Stimulated activated CD4-positive, alpha-beta T cell treated with anti-CD3 and anti-CD28 coated beads, Interleukin-4, amount 100 ng/mL, for 24 hours (primary cell): ENCODE results near the gene ZNF25.
"Not testable (repeated sequence)": the region's sequence is repeated elsewhere in the genome, so short reads cannot be mapped to it uniquely, and the experiment has no call there.

ENCODE experiments used
- DNase-seq: peaks from one replicate; pipeline ENCODE4 v3.0.0-alpha.2; 2020

ZNF25 gene

GRCh38 chr10:37937864-37938263 is 38.6 kb downstream of the ZNF25 start:
- no peak for DNase-seq

GRCh38 chr10:37934791-37935190 is 41.7 kb downstream of the ZNF25 start:
- no peak for DNase-seq

DNA sequence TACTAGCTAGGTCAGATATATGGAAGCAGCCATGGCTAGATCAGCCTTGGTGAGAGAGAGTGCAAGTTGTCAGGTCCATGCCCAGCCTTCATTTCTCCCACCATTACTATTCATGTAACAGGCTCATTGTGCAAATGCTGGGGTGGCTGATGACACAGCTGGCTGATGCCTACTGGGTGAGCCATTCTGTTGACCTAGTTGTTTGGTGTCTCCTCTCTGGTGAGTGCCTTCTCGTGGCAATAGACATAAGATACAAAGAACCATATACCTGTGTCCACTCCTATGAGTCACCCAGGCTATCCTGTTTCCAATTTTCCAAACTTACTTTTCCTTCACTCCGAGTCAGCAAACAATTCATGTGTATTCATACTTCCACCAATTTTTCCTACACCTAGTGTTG is 46.0 kb downstream of the ZNF25 start:
- DNase-seq, result no peak

DNA sequence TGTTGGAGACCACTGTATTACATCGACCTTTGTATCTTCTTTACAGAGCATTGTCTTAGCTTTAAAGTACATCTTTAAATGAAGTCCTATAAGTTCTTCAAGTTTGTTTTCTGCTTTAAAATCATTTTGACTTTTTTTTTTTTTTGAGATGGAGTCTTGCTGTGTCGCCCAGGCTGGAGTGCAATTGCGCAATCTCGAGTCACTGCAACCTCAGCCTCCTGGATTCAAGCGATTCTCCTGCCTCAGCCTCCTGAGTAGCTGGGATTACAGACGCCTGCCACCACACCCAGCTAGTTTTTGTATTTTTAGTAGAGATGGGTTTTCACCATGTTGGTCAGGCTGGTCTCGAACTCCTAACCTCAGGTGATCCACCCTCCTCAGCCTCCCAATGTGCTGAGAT is 68.3 kb downstream of the ZNF25 start:
- not testable (repeated sequence) for DNase-seq

DNA sequence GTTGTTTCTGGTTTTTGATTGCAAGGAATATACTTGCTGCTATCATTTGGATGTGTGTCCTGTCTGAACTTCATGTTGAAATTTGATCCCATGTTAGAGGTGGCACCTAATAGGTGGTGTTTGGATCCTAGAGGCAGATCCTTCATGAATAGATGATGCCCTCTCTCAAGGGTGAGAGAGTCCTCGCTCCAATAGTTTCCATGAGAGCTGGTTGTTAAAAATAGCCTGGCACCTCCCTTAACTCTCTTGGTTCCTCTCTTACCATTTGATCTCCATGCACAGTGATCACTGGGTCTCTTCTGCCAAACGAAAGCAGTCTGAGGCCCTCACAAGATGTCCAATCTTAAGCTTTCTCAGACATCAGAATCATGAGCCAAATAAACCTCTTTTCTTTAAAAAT is 70.1 kb downstream of the ZNF25 start:
- no peak for DNase-seq
